ENCODE results near the gene IST1.

IST1 gene

GRCh38 chr16:71933913-71934695 lies 38.8 kb downstream of the IST1 start:
- no peak for TF ChIP-seq CTCF (IDR thresholded peaks at IDR 0.05; ENCODE audit: low read length, missing control alignments)
- no peak overlapping the region for H3K4me3 ChIP-seq (replicated peaks; ENCODE audit: low read depth, low read length)
- no peak for DNase-seq (ENCODE audit: low read depth)

- DNase-seq (ENCODE audit: low read depth): no peak
- no peak overlapping the region for H3K4me3 ChIP-seq (replicated peaks; ENCODE audit: low read depth, low read length)
- no peak for TF ChIP-seq CTCF (IDR thresholded peaks at IDR 0.05; ENCODE audit: low read length, missing control alignments)
These were observed 42.7 kb downstream of the IST1 start for GRCh38 chr16:71937868-71938510.

GRCh38 chr16:71943887-71944286 lies 48.6 kb downstream of the IST1 start:
- no peak for DNase-seq (ENCODE audit: low read depth)
- no peak for TF ChIP-seq CTCF (IDR thresholded peaks at IDR 0.05; ENCODE audit: low read length, missing control alignments)
- no peak overlapping the region for H3K4me3 ChIP-seq (replicated peaks; ENCODE audit: low read depth, low read length)

- H3K4me3 ChIP-seq (replicated peaks; ENCODE audit: low read depth, low read length): no peak overlapping the region
- no peak for DNase-seq (ENCODE audit: low read depth)
- no peak for TF ChIP-seq CTCF (IDR thresholded peaks at IDR 0.05; ENCODE audit: low read length, missing control alignments)
These were observed 50.3 kb downstream of the IST1 start for GRCh38 chr16:71945616-71946015.

- H3K4me3 ChIP-seq (replicated peaks; ENCODE audit: low read depth, low read length): no peak overlapping the region
- no peak for DNase-seq (ENCODE audit: low read depth)
- TF ChIP-seq CTCF (IDR thresholded peaks at IDR 0.05; ENCODE audit: low read length, missing control alignments): no peak
These were observed 57.5 kb downstream of the IST1 start for GRCh38 chr16:71952825-71953224.

GRCh38 chr16:71954180-71954579 lies 58.8 kb downstream of the IST1 start:
- TF ChIP-seq CTCF (IDR thresholded peaks at IDR 0.05; ENCODE audit: low read length, missing control alignments): no peak
- DNase-seq (ENCODE audit: low read depth): no peak
- no peak overlapping the region for H3K4me3 ChIP-seq (replicated peaks; ENCODE audit: low read depth, low read length)
